ENCODE data around the gene IL17F.

IL17F gene

GRCh38 chr6:52263709-52264540, 19.6 kb upstream of the IL17F start:
- Histone ChIP-seq H3K4me1 (ENCODE audit: control insufficient read depth, insufficient read depth, low read length) (no peaks in the 10 kb centered on the region), H3K27me3 (ENCODE audit: control insufficient read depth, insufficient read depth, low read length) (no peaks in the 10 kb centered on the region), H3K9ac (ENCODE audit: low read depth, low read length) (no peak overlapping the region), H3K36me3 (ENCODE audit: control insufficient read depth, insufficient read depth, low read length) (peaks cover 51% of the 10 kb centered on the region), H3K9me3 (ENCODE audit: control insufficient read depth, insufficient read depth, low read length) (no peaks in the 10 kb centered on the region), H3K4me3 (ENCODE audit: low read depth, low read length) (no peak overlapping the region)

GRCh38 chr6:52262620-52263344, 18.5 kb upstream of the IL17F start:
- H3K36me3 ChIP-seq (ENCODE audit: control insufficient read depth, insufficient read depth, low read length), result peaks cover 43% of the 10 kb centered on the region
- H3K9ac ChIP-seq (ENCODE audit: low read depth, low read length), result no peak overlapping the region
- no peaks in the 10 kb centered on the region for H3K4me1 ChIP-seq (ENCODE audit: control insufficient read depth, insufficient read depth, low read length)

GRCh38 chr6:52261229-52261628, 16.9 kb upstream of the IL17F start:
- no peak overlapping the region for H3K4me3 ChIP-seq (ENCODE audit: low read depth, low read length)
- no peak overlapping the region for H3K9ac ChIP-seq (ENCODE audit: low read depth, low read length)
- H3K36me3 ChIP-seq (ENCODE audit: control insufficient read depth, insufficient read depth, low read length), result peaks cover 38% of the 10 kb centered on the region
- H3K9me3 ChIP-seq (ENCODE audit: control insufficient read depth, insufficient read depth, low read length), result no peaks in the 10 kb centered on the region
- no peaks in the 10 kb centered on the region for H3K27me3 ChIP-seq (ENCODE audit: control insufficient read depth, insufficient read depth, low read length)
- H3K4me1 ChIP-seq (ENCODE audit: control insufficient read depth, insufficient read depth, low read length), result no peaks in the 10 kb centered on the region

More at GRCh38 chr6:52262620-52263344, 18.5 kb upstream of the IL17F start:
- H3K27me3 ChIP-seq (ENCODE audit: control insufficient read depth, insufficient read depth, low read length), result no peaks in the 10 kb centered on the region
- H3K9me3 ChIP-seq (ENCODE audit: control insufficient read depth, insufficient read depth, low read length), result no peaks in the 10 kb centered on the region
- no peak overlapping the region for H3K4me3 ChIP-seq (ENCODE audit: low read depth, low read length)

GRCh38 chr6:52260634-52261033, 16.3 kb upstream of the IL17F start:
- Histone ChIP-seq H3K4me3 (ENCODE audit: low read depth, low read length) (no peak overlapping the region), H3K9ac (ENCODE audit: low read depth, low read length) (no peak overlapping the region), H3K4me1 (ENCODE audit: control insufficient read depth, insufficient read depth, low read length) (no peaks in the 10 kb centered on the region), H3K9me3 (ENCODE audit: control insufficient read depth, insufficient read depth, low read length) (no peaks in the 10 kb centered on the region), H3K36me3 (ENCODE audit: control insufficient read depth, insufficient read depth, low read length) (peaks cover 32% of the 10 kb centered on the region), H3K27me3 (ENCODE audit: control insufficient read depth, insufficient read depth, low read length) (no peaks in the 10 kb centered on the region)

- H3K36me3 ChIP-seq (ENCODE audit: control insufficient read depth, insufficient read depth, low read length), result no peaks in the 10 kb centered on the region
- H3K4me1 ChIP-seq (ENCODE audit: control insufficient read depth, insufficient read depth, low read length), result peaks cover 2% of the 10 kb centered on the region
- no peaks in the 10 kb centered on the region for H3K9me3 ChIP-seq (ENCODE audit: control insufficient read depth, insufficient read depth, low read length)
- H3K9ac ChIP-seq (ENCODE audit: low read depth, low read length), result no peak overlapping the region
- no peaks in the 10 kb centered on the region for H3K27me3 ChIP-seq (ENCODE audit: control insufficient read depth, insufficient read depth, low read length)
- no peak overlapping the region for H3K4me3 ChIP-seq (ENCODE audit: low read depth, low read length)
These were observed 11.1 kb upstream of the IL17F start for GRCh38 chr6:52255434-52255833.

GRCh38 chr6:52254731-52255378, 10.6 kb upstream of the IL17F start:
- H3K9me3 ChIP-seq (ENCODE audit: control insufficient read depth, insufficient read depth, low read length), result no peaks in the 10 kb centered on the region
- H3K4me3 ChIP-seq (ENCODE audit: low read depth, low read length), result no peak overlapping the region
- H3K4me1 ChIP-seq (ENCODE audit: control insufficient read depth, insufficient read depth, low read length), result peaks cover 2% of the 10 kb centered on the region
- no peak overlapping the region for H3K9ac ChIP-seq (ENCODE audit: low read depth, low read length)
- no peaks in the 10 kb centered on the region for H3K27me3 ChIP-seq (ENCODE audit: control insufficient read depth, insufficient read depth, low read length)
- no peaks in the 10 kb centered on the region for H3K36me3 ChIP-seq (ENCODE audit: control insufficient read depth, insufficient read depth, low read length)

- Histone ChIP-seq H3K4me1 (ENCODE audit: control insufficient read depth, insufficient read depth, low read length) (peaks cover 2% of the 10 kb centered on the region), H3K27me3 (ENCODE audit: control insufficient read depth, insufficient read depth, low read length) (no peaks in the 10 kb centered on the region), H3K4me3 (ENCODE audit: low read depth, low read length) (no peak overlapping the region), H3K36me3 (ENCODE audit: control insufficient read depth, insufficient read depth, low read length) (no peaks in the 10 kb centered on the region), H3K9me3 (ENCODE audit: control insufficient read depth, insufficient read depth, low read length) (no peaks in the 10 kb centered on the region), H3K9ac (ENCODE audit: low read depth, low read length) (no peak overlapping the region)
These were observed 9.2 kb upstream of the IL17F start for GRCh38 chr6:52253494-52253893.

- H3K9ac ChIP-seq (ENCODE audit: low read depth, low read length), result no peak overlapping the region
- no peaks in the 10 kb centered on the region for H3K9me3 ChIP-seq (ENCODE audit: control insufficient read depth, insufficient read depth, low read length)
- peaks cover 2% of the 10 kb centered on the region for H3K4me1 ChIP-seq (ENCODE audit: control insufficient read depth, insufficient read depth, low read length)
- no peak overlapping the region for H3K4me3 ChIP-seq (ENCODE audit: low read depth, low read length)
- no peaks in the 10 kb centered on the region for H3K36me3 ChIP-seq (ENCODE audit: control insufficient read depth, insufficient read depth, low read length)
- H3K27me3 ChIP-seq (ENCODE audit: control insufficient read depth, insufficient read depth, low read length), result no peaks in the 10 kb centered on the region
These were observed 6.8 kb upstream of the IL17F start for GRCh38 chr6:52251113-52251512.

GRCh38 chr6:52249078-52249477, 4.8 kb upstream of the IL17F start:
- Histone ChIP-seq H3K9me3 (ENCODE audit: control insufficient read depth, insufficient read depth, low read length) (no peaks in the 10 kb centered on the region), H3K36me3 (ENCODE audit: control insufficient read depth, insufficient read depth, low read length) (no peaks in the 10 kb centered on the region), H3K9ac (ENCODE audit: low read depth, low read length) (no peak overlapping the region), H3K4me1 (ENCODE audit: control insufficient read depth, insufficient read depth, low read length) (peaks cover 2% of the 10 kb centered on the region), H3K4me3 (ENCODE audit: low read depth, low read length) (no peak overlapping the region), H3K27me3 (ENCODE audit: control insufficient read depth, insufficient read depth, low read length) (no peaks in the 10 kb centered on the region)

GRCh38 chr6:52245425-52245824, 1.1 kb upstream of the IL17F start:
- Histone ChIP-seq H3K4me3 (ENCODE audit: low read depth, low read length) (no peak overlapping the region), H3K9me3 (ENCODE audit: control insufficient read depth, insufficient read depth, low read length) (no peaks in the 10 kb centered on the region), H3K9ac (ENCODE audit: low read depth, low read length) (no peak overlapping the region), H3K4me1 (ENCODE audit: control insufficient read depth, insufficient read depth, low read length) (no peaks in the 10 kb centered on the region), H3K27me3 (ENCODE audit: control insufficient read depth, insufficient read depth, low read length) (no peaks in the 10 kb centered on the region), H3K36me3 (ENCODE audit: control insufficient read depth, insufficient read depth, low read length) (no peaks in the 10 kb centered on the region)

- no peaks in the 10 kb centered on the region for H3K9me3 ChIP-seq (ENCODE audit: control insufficient read depth, insufficient read depth, low read length)
- H3K4me3 ChIP-seq (ENCODE audit: low read depth, low read length), result no peak overlapping the region
- H3K27me3 ChIP-seq (ENCODE audit: control insufficient read depth, insufficient read depth, low read length), result no peaks in the 10 kb centered on the region
- no peaks in the 10 kb centered on the region for H3K4me1 ChIP-seq (ENCODE audit: control insufficient read depth, insufficient read depth, low read length)
- H3K36me3 ChIP-seq (ENCODE audit: control insufficient read depth, insufficient read depth, low read length), result no peaks in the 10 kb centered on the region
- H3K9ac ChIP-seq (ENCODE audit: low read depth, low read length), result no peak overlapping the region
These were observed 912 bp downstream of the IL17F start for GRCh38 chr6:52243282-52243893.

All from iPS-15b (cell line).